VCaP (cell line): Measurements from ENCODE around the gene CLIP1.
"Not testable (repeated sequence)": the region's sequence is repeated elsewhere in the genome, so short reads cannot be mapped to it uniquely, and the experiment has no call there.

ENCODE experiments used
- H3K27ac ChIP-seq: fragments of 450-650 bp; 2 replicates; pipeline ENCODE4 v1.5.1; 2017
- TF ChIP-seq, protein P1 (sequence below): fragments of 450-650 bp; conservative IDR thresholded peaks from 2 replicates; pipeline ENCODE4 v1.5.1; 2017; ENCODE audit warnings: mild to moderate bottlenecking, moderate library complexity

The CLIP1 gene

DNA sequence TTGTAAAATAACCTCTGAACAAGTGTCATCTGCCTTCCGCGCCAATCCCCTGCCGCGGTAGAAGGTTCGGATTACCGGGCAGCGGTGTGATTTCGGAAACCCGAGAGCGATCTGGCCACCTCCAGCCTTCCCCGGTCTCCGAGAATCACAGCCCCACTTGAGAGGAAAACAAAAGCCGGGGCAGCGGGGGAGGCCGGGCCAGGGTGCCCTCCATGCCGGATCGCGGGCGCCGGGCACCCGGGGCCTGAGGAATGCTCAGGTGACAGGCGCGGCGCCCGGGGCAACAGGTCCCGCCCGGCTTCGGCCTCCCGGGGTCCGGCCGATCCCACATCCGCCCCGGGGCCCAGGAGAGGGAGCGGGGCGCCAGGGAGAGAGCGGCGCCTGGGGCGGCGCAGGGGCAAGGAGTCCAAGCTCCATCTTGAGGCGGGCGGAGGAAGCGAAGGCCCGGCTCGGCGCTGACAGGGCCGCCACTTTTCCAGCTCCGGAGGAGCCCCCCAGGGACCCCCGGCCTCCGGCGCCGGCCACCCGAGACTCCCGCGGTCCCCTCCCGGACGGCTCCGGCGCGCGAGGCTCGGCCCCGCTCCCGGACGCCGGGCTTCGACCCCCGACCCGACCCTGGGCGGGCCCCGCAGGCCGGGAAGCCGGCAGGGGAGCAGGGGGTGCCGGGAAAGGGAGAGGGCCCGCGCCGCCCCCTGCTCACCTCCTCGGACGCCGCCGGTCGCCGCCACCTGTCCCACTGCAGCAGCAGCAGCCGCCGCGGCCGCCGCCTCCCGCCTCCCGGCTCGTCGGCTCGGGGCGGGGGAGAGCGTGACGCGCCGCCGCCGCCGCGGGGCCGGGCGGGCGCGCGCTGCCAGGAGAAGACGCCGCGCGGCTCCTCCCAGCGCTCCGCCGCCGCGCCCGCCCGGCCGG is at the start of gene CLIP1:
Gene CLIP1 (minus strand): TSS at position 849 of the 909 bp plus-strand sequence. CDS start 42,217 bp downstream, outside the sequence.
- peak within 1 kb of the TSS; percentile 96 for H3K27ac ChIP-seq
- TF ChIP-seq, protein P1, sequence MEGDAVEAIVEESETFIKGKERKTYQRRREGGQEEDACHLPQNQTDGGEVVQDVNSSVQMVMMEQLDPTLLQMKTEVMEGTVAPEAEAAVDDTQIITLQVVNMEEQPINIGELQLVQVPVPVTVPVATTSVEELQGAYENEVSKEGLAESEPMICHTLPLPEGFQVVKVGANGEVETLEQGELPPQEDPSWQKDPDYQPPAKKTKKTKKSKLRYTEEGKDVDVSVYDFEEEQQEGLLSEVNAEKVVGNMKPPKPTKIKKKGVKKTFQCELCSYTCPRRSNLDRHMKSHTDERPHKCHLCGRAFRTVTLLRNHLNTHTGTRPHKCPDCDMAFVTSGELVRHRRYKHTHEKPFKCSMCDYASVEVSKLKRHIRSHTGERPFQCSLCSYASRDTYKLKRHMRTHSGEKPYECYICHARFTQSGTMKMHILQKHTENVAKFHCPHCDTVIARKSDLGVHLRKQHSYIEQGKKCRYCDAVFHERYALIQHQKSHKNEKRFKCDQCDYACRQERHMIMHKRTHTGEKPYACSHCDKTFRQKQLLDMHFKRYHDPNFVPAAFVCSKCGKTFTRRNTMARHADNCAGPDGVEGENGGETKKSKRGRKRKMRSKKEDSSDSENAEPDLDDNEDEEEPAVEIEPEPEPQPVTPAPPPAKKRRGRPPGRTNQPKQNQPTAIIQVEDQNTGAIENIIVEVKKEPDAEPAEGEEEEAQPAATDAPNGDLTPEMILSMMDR = peak; percentile 67

DNA sequence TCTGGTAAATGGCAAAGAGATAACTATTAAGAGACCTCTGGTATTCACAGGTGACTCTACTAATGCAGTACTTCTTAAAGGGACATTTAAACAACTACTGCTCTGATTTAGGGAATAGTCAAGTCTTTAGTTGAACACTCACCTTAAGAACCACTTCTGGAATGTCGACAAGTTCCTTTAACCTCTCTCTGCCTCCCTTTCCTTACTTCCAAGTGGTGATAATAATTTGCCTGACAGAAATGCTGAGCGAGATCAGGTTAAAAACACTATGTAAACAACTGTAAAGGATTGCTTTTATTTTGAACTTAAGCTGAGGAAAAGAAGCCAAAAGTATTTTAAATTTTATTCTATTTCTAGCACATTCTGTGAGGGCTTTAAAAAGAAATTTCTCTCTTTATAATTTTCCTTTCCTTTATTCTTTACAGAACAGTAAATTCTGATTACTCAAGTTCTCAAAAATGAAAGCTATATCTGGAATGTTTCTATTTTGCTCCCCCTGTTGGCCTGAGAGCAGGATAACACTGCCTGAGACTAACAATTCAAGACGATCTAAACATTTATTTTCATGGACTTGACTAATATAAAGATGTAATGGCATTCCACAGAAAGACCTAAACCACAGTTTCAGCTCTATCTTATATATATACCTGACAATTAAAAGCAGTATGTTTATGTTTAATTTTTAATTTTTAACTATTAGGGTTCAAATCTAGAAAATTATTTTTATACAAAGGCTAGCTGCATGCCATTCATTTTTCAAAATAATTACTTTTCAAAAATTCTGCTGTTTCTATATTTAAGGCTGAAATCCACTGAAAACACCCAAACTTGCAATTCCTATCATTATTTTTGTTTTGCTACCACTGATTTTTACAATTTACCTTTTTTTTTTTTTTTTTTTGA is 49.1 kb upstream of the CLIP1 start:
- peak overlapping the region; percentile 38; the same call in 1 of the 2 replicates for H3K27ac ChIP-seq
- TF ChIP-seq, protein P1 = peak; percentile 89

DNA sequence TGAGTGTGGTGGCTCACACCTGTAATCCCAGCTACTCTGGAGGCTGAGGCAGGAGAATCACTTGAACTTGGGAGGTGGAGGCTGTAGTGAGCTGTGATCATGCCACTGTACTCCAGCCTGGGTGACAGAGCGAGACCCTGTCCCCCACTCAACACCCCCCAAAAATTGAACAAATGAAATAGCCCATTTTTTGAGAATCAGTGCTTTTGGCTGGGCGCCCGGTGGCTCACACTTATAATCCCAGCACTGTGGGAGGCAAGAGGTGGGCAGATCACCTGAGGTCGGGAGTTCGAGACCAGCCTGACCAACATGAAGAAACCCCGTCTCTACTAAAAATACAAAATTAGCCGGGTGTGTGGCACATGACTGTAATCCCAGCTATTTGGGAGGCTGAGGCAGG is 48.1 kb upstream of the CLIP1 start:
- H3K27ac ChIP-seq = peak overlapping the region; percentile 38; the same call in 1 of the 2 replicates

DNA sequence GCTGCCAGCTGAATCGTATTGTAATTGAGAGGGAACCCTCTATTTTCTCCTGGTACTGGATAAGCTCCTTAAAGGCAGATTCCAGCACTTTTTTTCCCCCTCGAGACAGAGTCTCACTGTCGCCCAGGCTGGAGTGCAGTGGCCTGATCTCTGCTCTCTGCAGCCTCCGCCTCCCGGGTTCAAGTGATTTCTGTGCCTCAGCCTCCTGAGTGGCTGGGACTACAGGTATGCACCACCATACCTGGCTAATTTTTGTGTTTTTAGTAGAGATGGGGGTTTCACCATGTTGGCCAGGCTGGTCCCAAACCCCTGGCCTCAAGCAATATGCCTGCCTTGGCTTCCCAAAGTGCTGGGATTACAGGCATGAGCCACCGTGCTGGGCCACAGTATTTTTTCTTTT is 47.4 kb upstream of the CLIP1 start:
- H3K27ac ChIP-seq = not testable (repeated sequence)

DNA sequence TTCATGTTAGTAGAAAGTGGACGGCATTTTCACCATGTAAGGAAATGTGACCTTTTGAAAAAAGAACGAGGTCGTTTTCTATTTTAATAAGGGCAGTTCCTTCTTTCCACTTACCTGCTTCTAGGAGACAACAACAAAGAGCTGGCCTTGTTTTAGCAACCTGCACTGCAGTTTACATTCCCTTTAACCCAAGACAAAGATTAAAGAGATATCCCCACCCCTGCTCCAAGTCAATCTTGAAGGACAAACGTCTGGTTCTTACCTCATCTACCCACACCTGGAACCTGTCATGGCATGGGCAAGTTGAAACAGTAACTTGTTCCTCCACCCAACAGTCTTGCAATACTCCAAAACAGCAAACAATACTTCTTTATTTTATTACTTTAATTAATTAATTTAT is 45.5 kb upstream of the CLIP1 start:
- TF ChIP-seq, protein P1 = no peak
- H3K27ac ChIP-seq = no peak overlapping the region

DNA sequence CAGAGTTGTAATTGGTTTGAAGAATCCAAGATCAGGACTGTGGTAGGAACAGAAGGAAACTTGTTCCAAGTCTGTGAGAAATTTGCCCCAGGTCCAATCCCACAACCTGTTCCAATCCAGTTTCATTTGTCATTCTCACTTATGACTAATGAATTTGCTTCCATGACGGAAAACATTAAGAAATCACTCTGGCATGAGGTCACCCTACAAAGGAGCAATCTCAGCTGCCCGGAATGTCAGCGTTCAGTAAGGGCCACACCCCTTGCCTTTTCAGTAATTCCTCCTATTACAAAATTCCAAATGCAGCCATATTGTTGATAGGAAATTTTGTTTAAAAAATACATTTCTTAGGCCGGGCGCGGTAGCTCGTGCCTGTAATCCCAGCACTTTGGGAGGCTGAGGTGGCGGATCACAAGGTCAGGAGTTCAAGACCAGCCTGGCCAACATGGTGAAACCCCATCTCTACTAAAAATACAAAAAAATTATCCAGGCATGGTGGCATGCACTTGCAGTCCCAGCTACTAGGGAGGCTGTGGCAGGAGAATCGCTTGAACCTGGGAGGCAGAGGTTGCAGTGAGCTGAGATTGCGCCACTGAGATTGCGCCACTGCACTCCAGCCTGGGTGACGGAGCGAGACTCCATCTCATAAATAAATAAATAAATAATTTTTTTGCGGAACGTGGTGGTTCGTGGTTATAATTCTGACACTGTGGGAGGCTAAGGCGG is 42.0 kb upstream of the CLIP1 start:
- not testable (repeated sequence) for H3K27ac ChIP-seq

DNA sequence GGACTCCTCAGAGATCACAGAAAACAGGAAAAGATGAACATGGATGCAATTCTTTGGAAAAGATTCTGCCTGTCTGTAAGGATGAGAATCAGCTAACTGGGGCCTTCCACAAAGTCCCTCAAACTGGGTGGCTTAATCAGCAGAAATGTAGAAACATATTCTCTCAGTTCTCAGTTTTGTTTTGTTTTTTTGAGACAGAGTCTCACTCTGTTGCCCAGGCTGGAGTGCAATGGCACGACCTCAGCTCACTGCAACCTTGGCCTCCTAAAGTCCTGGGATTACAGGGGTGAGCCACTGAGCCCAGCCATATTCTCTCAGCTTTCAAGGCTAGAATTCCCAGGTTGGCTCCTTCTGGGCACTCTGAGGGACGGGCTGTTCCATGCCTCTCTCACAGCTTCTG is 38.2 kb upstream of the CLIP1 start:
- TF ChIP-seq, protein P1 = no peak
- H3K27ac ChIP-seq = no peak overlapping the region

DNA sequence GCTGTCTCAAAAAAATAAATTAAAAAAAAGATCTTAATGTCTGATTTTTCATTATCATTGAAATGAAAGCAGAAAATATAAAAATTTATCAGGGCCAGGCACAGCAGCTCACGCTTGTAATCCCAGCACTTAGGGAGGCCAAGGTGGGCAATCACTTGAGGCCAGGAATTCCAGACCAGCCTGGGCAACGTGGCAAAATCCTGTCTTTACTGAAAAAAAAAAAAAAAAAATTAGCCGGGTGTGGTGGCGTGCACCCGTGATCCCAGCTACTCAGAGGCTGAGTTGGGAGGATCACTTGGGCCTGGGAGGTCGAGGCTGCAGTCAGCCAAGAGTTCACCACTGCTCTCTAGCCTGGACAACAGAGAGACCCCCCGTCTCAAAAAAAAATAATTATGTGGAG is 37.6 kb upstream of the CLIP1 start:
- H3K27ac ChIP-seq = no peak overlapping the region
- TF ChIP-seq, protein P1 = no peak
